Cardiac septum (tissue), 1 donor: Measurements from ENCODE around the gene CDC14B. TPM values are rescaled to one million over a fixed set of nuclear protein-coding genes. Genes with fewer than 3 reads are reported as not detected.
"Not testable (repeated sequence)": the region's sequence is repeated elsewhere in the genome, so short reads cannot be mapped to it uniquely, and the experiment has no call there.

Experiments
- DNase-seq: peaks from one replicate; pipeline ENCODE4 v3.0.0-alpha.2; 2020; ENCODE audit warnings: low spot score
- intact Hi-C: fragments of 100-400 bp; cut with DNase I; formaldehyde crosslinking; loops from one replicate; pipeline ENCODE4 v1.14.0; 2022
- long read RNA-seq: library from polyadenylated mRNA; unstranded; transcript quantifications from one replicate; pipeline ENCODE4 v2.0.0, GENCODE V29; 2021
- total RNA-seq: library from RNA; stranded (reverse); fragmentation: NEBNext Ultra II Directional; extraction: Animal tissue kit (Norgen Biotek cat#: 25700); gene quantifications from one replicate; pipeline ENCODE4 v1.2.1, GENCODE V29; 2021
- donor health status: DM: no; HTN: no; CAD: no.

CDC14B gene
- total RNA-seq = 25.5 TPM
- long read RNA-seq, full-length matches to known transcripts = 10 of 25 reads
- long read RNA-seq, partial matches to known transcripts = 8 of 25 reads
- long read RNA-seq, other reads (novel, unspliced or antisense) = 7 of 25 reads

GRCh38 chr9:96619491-96620180 lies at the start of gene CDC14B:
Gene CDC14B (minus strand): TSS chr9:96619843. CDS start chr9:96619378, 465 bp downstream.
- intact Hi-C loops = loop anchor here (2.0 to 5.0 kb wide), 5 partner anchors 35 to 202 kb away; partner anchors contain the start of genes HABP4, PRXL2C and ZNF367
- peak; percentile 91 for DNase-seq

GRCh38 chr9:96668868-96669534 lies 49.4 kb upstream of the CDC14B start:
- intact Hi-C loops = loop anchor here (5.0 kb wide), 1 partner anchor 342 kb away; no protein-coding TSS in a partner anchor

GRCh38 chr9:96667363-96667728 lies 47.7 kb upstream of the CDC14B start:
- intact Hi-C loops = loop anchor here (5.0 kb wide), 1 partner anchor 340 kb away; no protein-coding TSS in a partner anchor
- DNase-seq = no peak

More at GRCh38 chr9:96668868-96669534, 49.4 kb upstream of the CDC14B start:
- no peak for DNase-seq

- intact Hi-C loops = loop anchor here (5.0 kb wide), 1 partner anchor 340 kb away; no protein-coding TSS in a partner anchor
- DNase-seq = not testable (repeated sequence)
Measured at GRCh38 chr9:96666653-96667362, 47.2 kb upstream of the CDC14B start.

- intact Hi-C loops = loop anchor here (2.0 to 5.0 kb wide), 2 partner anchors 215 to 338 kb away; partner anchors contain the start of gene HABP4
- DNase-seq = no peak
Measured at GRCh38 chr9:96665789-96666188, 46.1 kb upstream of the CDC14B start.

- DNase-seq = no peak
- intact Hi-C loops = loop anchor here (2.0 kb wide), 1 partner anchor 213 kb away; the partner anchor contains the start of gene HABP4
Measured at GRCh38 chr9:96663506-96664120, 44.0 kb upstream of the CDC14B start.

- no peak for DNase-seq
- intact Hi-C loops = no loop called here
Measured at GRCh38 chr9:96661711-96662110, 42.1 kb upstream of the CDC14B start.

- intact Hi-C loops = no loop called here
- DNase-seq = no peak
Measured at GRCh38 chr9:96660692-96661248, 41.1 kb upstream of the CDC14B start.

- DNase-seq = peak; percentile 93
- intact Hi-C loops = loop anchor here (2.0 kb wide), 2 partner anchors 37 to 89 kb away; partner anchors contain the start of gene CDC14B
Measured at GRCh38 chr9:96655198-96655851, 35.7 kb upstream of the CDC14B start, which contains the start of gene PRXL2C. Gene PRXL2C (minus strand): TSS chr9:96655317. CDS start chr9:96655281, 36 bp downstream.

- intact Hi-C loops = loop anchor here (1.0 to 2.0 kb wide), 3 partner anchors 36 to 237 kb away; partner anchors contain the start of gene CDC14B
- DNase-seq = peak; percentile 92
Measured at GRCh38 chr9:96654450-96655197, 35.0 kb upstream of the CDC14B start.

GRCh38 chr9:96651626-96652025 lies 32.0 kb upstream of the CDC14B start:
- DNase-seq = no peak
- intact Hi-C loops = no loop called here

GRCh38 chr9:96649620-96650324 lies 30.1 kb upstream of the CDC14B start:
- no peak for DNase-seq
- intact Hi-C loops = no loop called here

- intact Hi-C loops = no loop called here
- DNase-seq = no peak
Measured at GRCh38 chr9:96646081-96646991, 26.7 kb upstream of the CDC14B start.

- DNase-seq = no peak
- intact Hi-C loops = no loop called here
Measured at GRCh38 chr9:96644137-96644536, 24.5 kb upstream of the CDC14B start.

GRCh38 chr9:96641514-96641913 lies 21.9 kb upstream of the CDC14B start:
- intact Hi-C loops = no loop called here
- no peak for DNase-seq
